SIG-M5 treated with dmso at 0.1 percent for 504 hours (cell line): Measurements from ENCODE around the gene PDS5B.
"Not testable (repeated sequence)": the region's sequence is repeated elsewhere in the genome, so short reads cannot be mapped to it uniquely, and the experiment has no call there.

ENCODE experiments used
- DNase-seq: peaks from one replicate; lab custom pipeline; 2025; ENCODE audit not compliant: unreplicated experiment; lab: John Stamatoyannopoulos, UW

PDS5B gene, protein sequence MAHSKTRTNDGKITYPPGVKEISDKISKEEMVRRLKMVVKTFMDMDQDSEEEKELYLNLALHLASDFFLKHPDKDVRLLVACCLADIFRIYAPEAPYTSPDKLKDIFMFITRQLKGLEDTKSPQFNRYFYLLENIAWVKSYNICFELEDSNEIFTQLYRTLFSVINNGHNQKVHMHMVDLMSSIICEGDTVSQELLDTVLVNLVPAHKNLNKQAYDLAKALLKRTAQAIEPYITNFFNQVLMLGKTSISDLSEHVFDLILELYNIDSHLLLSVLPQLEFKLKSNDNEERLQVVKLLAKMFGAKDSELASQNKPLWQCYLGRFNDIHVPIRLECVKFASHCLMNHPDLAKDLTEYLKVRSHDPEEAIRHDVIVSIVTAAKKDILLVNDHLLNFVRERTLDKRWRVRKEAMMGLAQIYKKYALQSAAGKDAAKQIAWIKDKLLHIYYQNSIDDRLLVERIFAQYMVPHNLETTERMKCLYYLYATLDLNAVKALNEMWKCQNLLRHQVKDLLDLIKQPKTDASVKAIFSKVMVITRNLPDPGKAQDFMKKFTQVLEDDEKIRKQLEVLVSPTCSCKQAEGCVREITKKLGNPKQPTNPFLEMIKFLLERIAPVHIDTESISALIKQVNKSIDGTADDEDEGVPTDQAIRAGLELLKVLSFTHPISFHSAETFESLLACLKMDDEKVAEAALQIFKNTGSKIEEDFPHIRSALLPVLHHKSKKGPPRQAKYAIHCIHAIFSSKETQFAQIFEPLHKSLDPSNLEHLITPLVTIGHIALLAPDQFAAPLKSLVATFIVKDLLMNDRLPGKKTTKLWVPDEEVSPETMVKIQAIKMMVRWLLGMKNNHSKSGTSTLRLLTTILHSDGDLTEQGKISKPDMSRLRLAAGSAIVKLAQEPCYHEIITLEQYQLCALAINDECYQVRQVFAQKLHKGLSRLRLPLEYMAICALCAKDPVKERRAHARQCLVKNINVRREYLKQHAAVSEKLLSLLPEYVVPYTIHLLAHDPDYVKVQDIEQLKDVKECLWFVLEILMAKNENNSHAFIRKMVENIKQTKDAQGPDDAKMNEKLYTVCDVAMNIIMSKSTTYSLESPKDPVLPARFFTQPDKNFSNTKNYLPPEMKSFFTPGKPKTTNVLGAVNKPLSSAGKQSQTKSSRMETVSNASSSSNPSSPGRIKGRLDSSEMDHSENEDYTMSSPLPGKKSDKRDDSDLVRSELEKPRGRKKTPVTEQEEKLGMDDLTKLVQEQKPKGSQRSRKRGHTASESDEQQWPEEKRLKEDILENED (N-terminal part only)

GRCh38 chr13:32586080-32586900, at the start of gene PDS5B:
PDS5B (plus strand) TSS chr13:32586452; CDS start chr13:32648773, 62,321 bp downstream.
- peak; percentile 92 for DNase-seq

DNA sequence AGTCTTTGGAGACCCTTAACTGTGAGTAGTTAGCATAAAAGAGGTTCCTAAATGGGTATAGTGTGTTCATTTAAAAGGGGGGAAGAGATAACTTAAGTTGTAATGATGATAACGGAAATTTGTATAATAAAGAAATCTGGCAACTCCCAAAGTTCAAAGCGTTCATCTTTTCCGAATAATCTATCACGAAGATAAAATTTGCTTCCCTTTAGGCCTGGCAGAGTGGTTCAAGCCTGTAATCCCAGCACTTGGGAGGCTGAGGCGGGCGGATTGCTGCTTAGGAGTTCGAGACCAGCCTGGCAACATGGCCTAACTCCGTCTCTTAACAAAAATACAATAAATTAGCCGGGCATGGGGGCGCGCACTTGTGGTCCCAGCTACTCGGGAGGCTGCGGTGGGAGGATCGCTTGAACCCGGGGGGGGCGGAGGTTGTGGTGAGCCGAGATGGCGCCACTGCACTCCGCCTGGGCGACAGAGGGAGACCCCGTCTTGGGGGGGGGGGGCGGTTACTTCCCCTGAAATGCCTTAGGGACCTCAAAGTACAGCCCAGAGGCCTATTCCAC, 48.6 kb upstream of the PDS5B start:
- DNase-seq: no peak

DNA sequence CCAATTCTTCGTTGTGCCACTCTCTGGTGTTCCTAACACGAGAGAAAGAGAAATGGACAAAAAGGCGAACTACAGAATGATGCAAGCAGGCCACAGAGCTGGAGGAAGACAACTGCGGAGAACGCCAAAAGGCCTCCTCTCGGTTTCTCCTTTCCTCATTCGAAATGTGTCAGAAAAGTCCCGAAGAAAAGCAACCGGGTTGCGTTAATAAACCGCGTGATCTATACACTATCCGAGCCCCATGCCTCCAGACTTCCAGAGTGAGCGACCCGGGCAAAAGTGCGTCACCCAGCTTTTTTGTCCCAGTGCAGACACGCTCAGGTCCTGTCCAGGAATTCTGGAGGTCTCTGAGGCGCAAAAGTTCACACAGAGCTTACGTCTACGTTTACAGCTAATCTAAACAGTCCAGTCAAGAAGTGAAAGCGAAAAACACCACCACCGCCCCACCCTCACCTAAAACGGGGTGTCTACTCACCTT, 48.1 kb upstream of the PDS5B start:
- DNase-seq: peak; percentile 60

DNA sequence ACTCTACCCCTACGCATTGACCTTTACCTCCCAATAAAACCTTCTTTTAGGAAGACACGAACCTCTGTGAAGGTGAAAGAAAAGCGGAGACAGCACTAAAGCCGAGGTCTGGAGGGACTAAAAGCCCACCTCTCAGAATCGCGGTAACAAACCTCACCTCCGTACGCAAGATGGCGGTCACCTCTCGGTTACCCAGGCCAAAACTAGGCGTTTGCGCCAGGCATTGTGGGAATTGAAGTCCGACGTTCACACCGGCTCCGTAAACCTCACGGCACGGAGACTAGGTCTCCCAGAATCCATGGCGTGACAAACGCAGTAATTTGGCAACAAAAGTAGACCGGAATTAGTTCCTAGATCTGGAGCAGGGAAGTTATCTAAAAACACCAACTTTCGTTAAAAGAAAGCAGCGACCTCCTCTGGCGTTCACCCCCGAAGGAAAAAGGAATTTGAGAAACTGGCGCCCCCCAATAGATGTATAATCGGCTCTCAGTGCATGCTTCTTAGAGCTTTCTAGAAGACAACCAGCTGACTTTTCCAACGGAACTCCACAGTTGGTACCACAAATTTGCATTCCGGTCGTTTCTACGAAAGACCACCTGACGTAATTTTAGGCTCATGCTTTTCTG, 47.5 kb upstream of the PDS5B start, which contains the start of gene N4BP2L2:
N4BP2L2 (minus strand) TSS at position 175 of the 626 bp plus-strand sequence. CDS start 1,768 bp downstream, outside the sequence.
- DNase-seq: peak; percentile 98

- no peak for DNase-seq
These were observed 44.0 kb upstream of the PDS5B start for GRCh38 chr13:32542221-32542620.

GRCh38 chr13:32545083-32545482, 41.2 kb upstream of the PDS5B start:
- no peak for DNase-seq

GRCh38 chr13:32548837-32549236, 37.4 kb upstream of the PDS5B start:
- peak; percentile 94 for DNase-seq

- no peak for DNase-seq
These were observed 36.5 kb upstream of the PDS5B start for GRCh38 chr13:32549788-32550187.

DNA sequence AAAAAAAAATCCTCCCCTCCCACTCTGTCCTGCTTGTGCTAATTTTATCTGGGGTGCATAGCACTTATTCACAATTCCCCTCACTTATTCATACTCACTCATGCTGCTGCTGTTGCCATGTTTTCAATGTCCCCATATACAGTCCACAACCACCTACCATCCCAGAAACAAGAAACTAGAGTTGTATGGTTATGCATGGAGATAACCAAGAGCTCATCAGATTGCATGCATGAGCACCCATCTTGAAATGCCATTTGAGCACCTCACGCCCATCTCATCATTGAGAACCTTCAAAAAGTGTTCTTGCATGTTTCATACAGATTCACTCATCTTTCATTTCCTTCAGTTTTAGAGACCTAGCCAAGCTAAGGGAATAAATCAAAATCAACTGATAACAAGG, 32.5 kb upstream of the PDS5B start:
- DNase-seq: no peak

- DNase-seq: no peak
These were observed 30.6 kb upstream of the PDS5B start for GRCh38 chr13:32555613-32556012.

- not testable (repeated sequence) for DNase-seq
These were observed 25.4 kb upstream of the PDS5B start for GRCh38 chr13:32560842-32561241.

GRCh38 chr13:32575687-32576086, 10.6 kb upstream of the PDS5B start:
- not testable (repeated sequence) for DNase-seq

DNA sequence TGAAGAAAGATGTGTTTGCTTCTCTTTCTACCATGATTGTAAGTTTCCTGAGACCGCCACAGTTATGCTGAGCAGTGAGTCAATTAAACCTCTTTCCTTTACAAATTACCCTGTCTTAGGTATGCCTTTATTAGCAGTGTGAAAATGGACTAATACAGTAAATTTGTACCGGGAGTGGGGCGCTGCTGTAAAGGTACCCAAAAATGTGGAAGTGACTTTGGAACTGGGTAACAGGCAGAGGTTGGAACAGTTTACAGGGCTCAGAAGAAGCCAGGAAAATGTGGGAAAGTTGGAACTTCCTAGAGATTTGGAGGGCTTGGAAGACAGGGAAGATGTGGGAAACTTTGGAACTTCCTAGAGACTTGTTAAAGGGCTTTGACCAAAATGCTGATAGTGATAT, 9.2 kb upstream of the PDS5B start:
- DNase-seq: no peak

DNA sequence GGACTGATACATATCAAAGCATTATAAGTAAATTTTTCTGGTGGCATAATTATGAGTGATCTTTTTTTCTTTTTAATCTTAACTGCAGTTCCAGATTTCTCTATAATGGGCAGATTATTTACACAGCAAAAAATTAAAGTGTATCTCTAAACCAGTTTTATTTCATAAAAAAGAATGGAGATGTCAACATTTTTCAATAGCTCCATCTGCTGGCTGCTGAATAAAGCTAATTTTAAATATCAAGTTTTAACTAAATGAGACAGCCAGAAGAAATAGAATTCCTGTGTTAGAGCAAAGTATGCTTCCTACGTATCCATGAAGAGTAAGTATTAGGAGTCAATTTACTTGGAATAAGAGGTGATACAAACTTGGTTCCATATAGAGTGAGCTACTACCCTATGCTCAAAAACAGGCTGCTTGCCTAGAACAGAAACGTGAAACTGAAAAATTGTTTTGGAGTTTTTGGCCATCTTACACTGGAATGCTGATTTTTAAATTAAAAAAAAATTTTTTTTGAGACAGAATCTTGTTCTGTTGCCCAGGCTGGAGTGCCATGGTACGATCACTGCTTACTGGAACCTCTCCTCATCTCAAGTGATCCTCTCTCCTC, 5.0 kb upstream of the PDS5B start:
- DNase-seq: peak; percentile 41

DNA sequence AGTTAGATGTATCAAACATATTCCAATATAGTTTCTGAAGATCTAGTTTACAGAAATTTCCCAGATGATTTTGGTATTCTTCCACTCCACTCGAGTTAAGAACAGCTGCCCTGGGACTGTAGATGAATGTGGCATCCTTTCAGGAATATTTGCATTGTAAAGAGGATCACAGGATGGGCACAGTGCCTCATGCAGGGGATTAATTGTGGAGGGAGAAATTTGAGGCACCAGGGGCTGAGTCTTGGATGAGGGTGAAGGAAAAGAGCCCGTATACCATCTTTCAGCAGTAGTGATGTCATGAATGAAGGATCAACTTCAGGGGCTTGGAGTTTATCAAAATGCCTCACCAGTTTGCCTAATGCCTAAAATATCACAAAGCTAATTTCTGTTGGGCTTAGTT, 4.0 kb upstream of the PDS5B start:
- no peak for DNase-seq

DNA sequence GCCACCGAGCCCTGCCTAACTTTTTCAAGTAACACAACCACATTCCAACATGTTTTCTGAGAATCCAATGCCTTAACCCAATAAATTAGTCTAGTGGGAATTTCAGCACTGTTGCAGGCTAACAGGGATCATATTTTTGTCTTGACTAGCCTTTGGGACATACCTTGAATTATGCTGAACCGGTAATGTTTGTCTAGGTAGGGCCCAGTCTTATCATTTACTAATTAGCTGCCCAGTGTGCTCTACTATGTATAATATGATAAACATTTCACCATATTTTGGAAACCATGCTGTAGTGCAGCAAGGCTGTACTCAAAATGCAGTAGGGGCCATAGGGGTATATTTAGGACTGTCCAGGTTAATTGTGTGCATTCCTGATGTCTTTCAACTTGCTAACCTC, 3.3 kb upstream of the PDS5B start:
- no peak for DNase-seq

GRCh38 chr13:32585550-32586079, 637 bp upstream of the PDS5B start:
- DNase-seq: no peak

DNA sequence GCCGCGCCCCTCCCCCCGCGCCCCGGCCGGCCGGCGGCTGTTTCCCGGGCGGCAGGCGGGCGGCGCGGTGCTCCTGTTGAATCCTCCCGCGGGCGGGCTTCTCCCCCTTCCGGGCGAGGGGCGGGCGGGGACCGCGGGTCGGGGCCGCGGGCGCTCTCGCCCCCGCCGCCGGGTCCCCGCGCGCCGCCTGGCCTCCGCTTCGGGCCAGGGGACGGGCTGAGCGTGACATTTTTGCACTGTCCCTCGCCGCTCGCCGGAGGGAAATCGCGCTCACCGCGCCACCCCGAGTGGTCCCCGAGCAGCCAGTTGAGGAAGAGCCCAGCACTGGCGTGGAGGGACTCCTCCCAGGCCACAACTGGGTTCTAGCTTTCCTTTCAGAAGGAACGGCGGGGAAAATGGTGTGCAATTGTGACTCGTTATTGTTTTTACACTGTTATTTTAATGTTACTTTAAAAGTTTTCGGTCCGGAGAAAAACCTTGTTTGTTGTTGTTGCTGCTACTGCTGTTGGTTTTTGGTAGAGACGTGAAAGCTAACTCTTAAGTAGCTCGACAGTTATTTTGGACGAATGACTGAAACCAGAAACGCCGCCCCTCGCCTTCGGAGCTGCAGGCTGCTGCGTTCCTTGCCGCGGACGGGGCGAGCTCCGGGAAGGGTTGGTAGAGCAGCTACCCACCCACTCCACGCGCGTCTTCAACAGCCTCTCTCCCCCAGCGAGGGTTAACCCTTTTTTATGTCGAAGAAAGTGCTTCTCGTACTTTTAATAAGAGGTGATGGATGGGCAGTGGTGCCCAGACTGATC, 959 bp downstream of the PDS5B start:
- DNase-seq: peak; percentile 76
